HG02885 (cell line): ENCODE results near the gene YWHAE.
"Not testable (repeated sequence)": the region's sequence is repeated elsewhere in the genome, so short reads cannot be mapped to it uniquely, and the experiment has no call there.

Experiments
- ATAC-seq: cut with Tn5 transposase; IDR thresholded peaks from one replicate; pipeline ENCODE4 v1.9.1; 2021; ENCODE audit warnings: mild to moderate bottlenecking; ENCODE audit not compliant: unreplicated experiment, poor library complexity

YWHAE gene

GRCh38 chr17:1340371-1340770, 59.7 kb downstream of the YWHAE start:
- ATAC-seq: no peak

- ATAC-seq: no peak
These were observed 68.3 kb downstream of the YWHAE start for GRCh38 chr17:1331708-1332107.

GRCh38 chr17:1329745-1330343, 70.2 kb downstream of the YWHAE start:
- no peak for ATAC-seq

GRCh38 chr17:1328437-1328836, 71.6 kb downstream of the YWHAE start:
- ATAC-seq: no peak

- no peak for ATAC-seq
These were observed 74.3 kb downstream of the YWHAE start for GRCh38 chr17:1325766-1326165.

GRCh38 chr17:1324201-1324771, 75.7 kb downstream of the YWHAE start:
- ATAC-seq: no peak

GRCh38 chr17:1323336-1323735, 76.7 kb downstream of the YWHAE start:
- no peak for ATAC-seq

GRCh38 chr17:1322480-1322879, 77.5 kb downstream of the YWHAE start:
- ATAC-seq: no peak

- ATAC-seq: no peak
These were observed 78.0 kb downstream of the YWHAE start for GRCh38 chr17:1322014-1322428.

GRCh38 chr17:1315891-1316403, 84.1 kb downstream of the YWHAE start:
- no peak for ATAC-seq

- no peak for ATAC-seq
These were observed 84.6 kb downstream of the YWHAE start for GRCh38 chr17:1315409-1315808.

- ATAC-seq: no peak
These were observed 86.6 kb downstream of the YWHAE start for GRCh38 chr17:1313270-1314005.

- ATAC-seq: no peak
These were observed 87.7 kb downstream of the YWHAE start for GRCh38 chr17:1312261-1312870.

GRCh38 chr17:1307829-1308228, 92.2 kb downstream of the YWHAE start:
- ATAC-seq: not testable (repeated sequence)

- ATAC-seq: no peak
These were observed 95.0 kb downstream of the YWHAE start for GRCh38 chr17:1304962-1305563.

GRCh38 chr17:1304522-1304921, 95.5 kb downstream of the YWHAE start:
- no peak for ATAC-seq

GRCh38 chr17:1302761-1303160, 97.3 kb downstream of the YWHAE start:
- no peak for ATAC-seq

GRCh38 chr17:1301546-1301945, 98.5 kb downstream of the YWHAE start:
- ATAC-seq: no peak

- no peak for ATAC-seq
These were observed 99.6 kb downstream of the YWHAE start for GRCh38 chr17:1300371-1300905.

- ATAC-seq: no peak
These were observed 100.3 kb downstream of the YWHAE start for GRCh38 chr17:1299552-1300370.
